ENCODE data around the gene PRPF6. TPM values are rescaled to one million over a fixed set of nuclear protein-coding genes. Genes with fewer than 3 reads are reported as not detected.

PRPF6 gene
- total and polyA plus RNA-seq, 2 of the 13 experiments (the other 11 are each of a cell fraction or from before 2014, with no cell fraction given): 63.7 to 101 TPM

- no peak for TF ChIP-seq ZBTB3 (CRISPR knock-in tag; IDR thresholded peaks at IDR 0.05; ENCODE audit: borderline replicate concordance, low read depth)
- TF ChIP-seq TBP (CRISPR knock-in tag; IDR thresholded peaks at IDR 0.05): no peak
- 0 out of 2 replicates have a peak, but pooled peaks have one; percentile 42 for TF ChIP-seq GMEB1 (CRISPR knock-in tag; IDR thresholded peaks at IDR 0.05; ENCODE audit: borderline replicate concordance)
- no peak for TF ChIP-seq ZNF775 (CRISPR knock-in tag; IDR thresholded peaks at IDR 0.05; ENCODE audit: borderline replicate concordance)
- TF ChIP-seq TMF1 (CRISPR knock-in tag; IDR thresholded peaks at IDR 0.05; ENCODE audit: low read depth): no peak
- TF ChIP-seq PREB (CRISPR knock-in tag; IDR thresholded peaks at IDR 0.05): no peak
- no peak for TF ChIP-seq TOE1 (CRISPR knock-in tag; IDR thresholded peaks at IDR 0.05)
- TF ChIP-seq FOXK1 (CRISPR knock-in tag; IDR thresholded peaks at IDR 0.05; ENCODE audit: borderline replicate concordance, low read depth): no peak
- peak; percentile 38 for TF ChIP-seq AGO2 (optimal IDR thresholded peaks at IDR 0.05; ENCODE audit: low read depth, low read length)
- peak; percentile 27; the same call in 1 of the 2 replicates for TF ChIP-seq ZBED4 (CRISPR knock-in tag; IDR thresholded peaks at IDR 0.05; ENCODE audit: borderline replicate concordance)
- TF ChIP-seq NFE2L2 (IDR thresholded peaks at IDR 0.05; ENCODE audit: low read length): no peak
- TF ChIP-seq REXO4 (CRISPR knock-in tag; IDR thresholded peaks at IDR 0.05; ENCODE audit: borderline replicate concordance): no peak
- no peak for TF ChIP-seq ZNF224 (CRISPR knock-in tag; IDR thresholded peaks at IDR 0.05)
- no peak for TF ChIP-seq HCFC1 (IDR thresholded peaks at IDR 0.05; ENCODE audit: low read depth, low read length)
- no peak for TF ChIP-seq GATAD1 (CRISPR knock-in tag; IDR thresholded peaks at IDR 0.05)
- no peak for TF ChIP-seq ZBTB21 (CRISPR knock-in tag; IDR thresholded peaks at IDR 0.05)
- no peak for TF ChIP-seq ZEB1 (IDR thresholded peaks at IDR 0.05; ENCODE audit: insufficient replicate concordance, low read depth)
- TF ChIP-seq REPIN1 (CRISPR knock-in tag; IDR thresholded peaks at IDR 0.05; ENCODE audit: borderline replicate concordance, low read depth): no peak
- no peak for TF ChIP-seq CREM (IDR thresholded peaks at IDR 0.05)
- no peak for TF ChIP-seq CREM (CRISPR knock-in tag; IDR thresholded peaks at IDR 0.05)
- TF ChIP-seq RXRA (CRISPR knock-in tag; IDR thresholded peaks at IDR 0.05): no peak
- TF ChIP-seq ZMAT5 (CRISPR knock-in tag; IDR thresholded peaks at IDR 0.05; ENCODE audit: borderline replicate concordance, low read depth): no peak
- TF ChIP-seq ZNF160 (CRISPR knock-in tag; IDR thresholded peaks at IDR 0.05): no peak
- TF ChIP-seq MIER2 (CRISPR knock-in tag; IDR thresholded peaks at IDR 0.05): no peak
These were observed 58.6 kb downstream of the PRPF6 start (continued) for GRCh38 chr20:64039293-64040160.

Data from HepG2 (cell line).